Motor neuron (in vitro differentiated cells): ENCODE data around the gene TMED5. TPM values are rescaled to one million over a fixed set of nuclear protein-coding genes. Genes with fewer than 3 reads are reported as not detected.
"Not testable (repeated sequence)": the region's sequence is repeated elsewhere in the genome, so short reads cannot be mapped to it uniquely, and the experiment has no call there.

Source experiments
- ATAC-seq, 8 experiments: fragments of 200-7000 bp; cut with Tn5 transposase; replicated peaks in 6 of 8; 2 replicates each; pipeline ENCODE4 v1.8.0; 2021; ENCODE audit warnings: mild to moderate bottlenecking in 8 of 8, moderate library complexity in 8 of 8
- H3K27ac ChIP-seq, 2 donors: fragments of 250-450 bp; sonication (Bioruptor Pico); 2 replicates each; pipeline ENCODE4 v1.9.0; 2021; ENCODE audit warnings: antibody characterized with exemption in 2 of 2, mild to moderate bottlenecking in 2 of 2, moderate library complexity in 1 of 2
- H3K4me1 ChIP-seq, 2 donors: fragments of 250-450 bp; sonication (Bioruptor Pico); replicated peaks in 1 of 2; 2 replicates each; pipeline ENCODE4 v1.6.1; 2021; ENCODE audit warnings: antibody characterized with exemption in 2 of 2, mild to moderate bottlenecking in 2 of 2, moderate library complexity in 1 of 2
- H3K4me3 ChIP-seq, 5 donors: fragments of 250-450 bp; sonication (Bioruptor Pico); 2 replicates each; pipeline ENCODE4 v1.9.0; 2021; ENCODE audit warnings: antibody characterized with exemption in 5 of 5, mild to moderate bottlenecking in 5 of 5, moderate library complexity in 4 of 5
- WGBS, 10 experiments: fragments of 450-650 bp; shearing (Covaris generic); methylation state at CpG; one replicate each; pipeline ENCODE4 v1.0.0; 2022; 5-methylcytosine and 5-hydroxymethylcytosine counted together
- in situ Hi-C, 9 experiments: fragments of 400-800 bp; cut with MboI; loops; one replicate each; pipeline ENCODE4 v1.15.0; 2021; ENCODE audit warnings: low sequenced_read_pairs in 9 of 9, low pct_unique_long_range_greater_than_20kb in 2 of 9; ENCODE audit not compliant: unreplicated experiment in 9 of 9
- total RNA-seq, 8 experiments: library from RNA; unstranded; fragments of 300-600 nt; gene quantifications; 2 replicates each; pipeline versions ENCODE4 v1.2.3 to v1.2.4, GENCODE V29; 2022

Gene TMED5
- 10 to 100 TPM; 25.4 to 65.2 (median 49.7) TPM for total RNA-seq

DNA sequence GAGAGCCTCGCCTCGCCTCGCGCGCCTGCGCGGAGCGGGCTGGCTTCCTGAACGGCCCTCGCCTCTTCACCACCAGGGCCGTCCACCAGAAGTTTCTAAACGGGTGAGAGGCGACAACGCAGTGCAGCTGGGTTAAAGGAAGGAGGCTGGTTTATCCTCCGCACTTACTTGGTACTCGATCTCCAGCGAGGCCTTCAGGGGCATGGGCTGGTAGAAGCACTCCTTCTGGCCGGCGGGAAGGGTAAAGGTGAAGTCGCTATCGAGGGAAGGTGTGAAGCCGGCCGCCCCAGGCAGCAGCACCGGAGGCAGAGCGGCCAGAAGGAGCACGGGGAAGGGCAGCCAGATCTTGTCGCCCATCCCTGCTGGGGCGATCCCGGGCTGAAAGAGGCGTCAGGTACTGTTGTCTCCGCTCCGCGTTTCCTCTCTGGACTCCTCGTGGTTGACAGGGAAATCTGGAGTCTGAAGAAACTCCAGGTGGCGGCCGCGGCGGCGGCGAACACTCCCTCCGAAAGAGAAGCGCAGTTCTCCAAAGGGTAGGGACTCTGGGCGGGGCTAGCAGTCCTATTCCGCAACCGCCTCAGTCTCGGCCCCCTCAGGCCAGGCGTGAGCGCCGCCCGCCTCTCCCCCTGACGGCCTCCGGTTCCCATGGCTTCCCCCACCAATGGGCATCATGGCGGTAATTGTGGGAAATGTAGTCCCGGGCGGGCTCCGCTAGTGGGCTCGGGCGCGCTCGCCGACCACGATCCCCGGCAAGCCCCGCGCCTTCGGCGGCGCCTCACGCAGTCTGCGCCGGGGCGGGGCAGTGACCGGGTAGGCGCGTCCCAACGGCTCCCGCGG is at the start of gene TMED5:
TSS of gene TMED5 (minus strand) at position 528 of the 837 bp plus-strand sequence. CDS start at position 357, 171 bp downstream.
- peaks cover 0 to 13% of the 10 kb centered on the region in 2 donors for H3K4me1 ChIP-seq
- in situ Hi-C loops = no loop called here
- 0 to 1% (median 0%) methylated on average over 2 to 73 of the region's 78 CpGs; no CpG with 5 or more reads in 2 of the 10 experiments for WGBS, 10 experiments

DNA sequence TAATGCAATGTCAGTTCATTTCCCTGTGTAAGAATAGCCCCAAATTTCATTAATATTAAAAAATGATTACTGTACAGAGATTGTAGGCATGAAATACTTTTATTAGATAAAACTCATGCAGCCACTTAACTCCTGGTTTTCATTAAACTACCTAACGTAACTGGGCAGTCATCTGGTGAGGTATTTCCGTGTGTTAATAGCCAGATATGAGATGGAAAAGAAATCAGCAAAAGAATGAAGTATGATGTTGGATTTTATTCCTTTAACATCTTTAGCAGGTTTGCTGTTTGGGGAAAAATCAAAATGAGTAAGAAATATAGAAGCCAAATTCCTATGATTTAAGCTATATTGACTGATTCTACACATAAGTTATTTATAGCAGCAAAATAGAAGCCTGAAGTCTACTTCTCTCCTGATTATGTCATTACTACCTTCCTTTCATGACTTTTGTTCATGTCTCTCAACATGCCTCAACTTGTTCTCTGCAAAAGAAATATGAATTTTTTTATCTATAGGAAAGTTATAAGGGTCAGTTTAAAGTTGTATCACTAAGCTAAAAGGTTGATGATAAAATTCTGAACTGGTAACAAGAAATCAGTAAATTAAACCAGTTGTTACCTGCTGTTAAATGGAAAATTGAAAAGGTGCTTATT is 42.9 kb upstream of the TMED5 start:
- ATAC-seq = no peak
- in situ Hi-C loops = no loop called here
- no peak overlapping the region for H3K27ac ChIP-seq
- no peak overlapping the region for H3K4me3 ChIP-seq
- H3K4me1 ChIP-seq = no peaks in the 10 kb centered on the region
- WGBS, 10 experiments = 88 to 100% (median 94%) methylated on average over 2 of the region's 2 CpGs; no CpG with 5 or more reads in 2 of the 10 experiments

More for the DNA sequence above, at the start of gene TMED5:
- ATAC-seq = peak; percentile 84 to 94 (median 93)
- Histone ChIP-seq H3K4me3 (peak within 1 kb of the TSS; percentile 55 to 82 (median 70)), H3K27ac (peak within 1 kb of the TSS; percentile 45 to 78)

DNA sequence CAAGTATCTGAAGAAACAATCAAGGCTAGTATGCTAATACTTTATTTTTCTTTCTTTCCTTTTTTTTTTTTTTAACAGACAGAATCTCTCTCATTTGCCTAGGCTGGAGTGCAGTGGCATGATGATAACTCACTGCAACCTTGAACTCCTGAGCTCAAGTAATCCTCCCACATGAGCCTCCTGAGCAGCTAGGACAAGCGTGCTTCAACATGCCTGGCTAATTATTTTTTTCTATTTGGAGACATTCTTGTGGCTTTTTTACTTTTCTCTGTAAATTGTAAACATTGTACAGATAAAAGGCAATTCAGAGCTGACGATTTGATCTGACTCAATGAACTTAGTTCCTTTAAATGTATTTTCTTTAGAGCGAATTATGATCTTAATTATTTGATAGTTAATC is 41.7 kb upstream of the TMED5 start:
- ATAC-seq = no peak
- in situ Hi-C loops = no loop called here
- WGBS, 10 experiments = 86 to 100% (median 97%) methylated on average over 2 to 3 of the region's 3 CpGs

DNA sequence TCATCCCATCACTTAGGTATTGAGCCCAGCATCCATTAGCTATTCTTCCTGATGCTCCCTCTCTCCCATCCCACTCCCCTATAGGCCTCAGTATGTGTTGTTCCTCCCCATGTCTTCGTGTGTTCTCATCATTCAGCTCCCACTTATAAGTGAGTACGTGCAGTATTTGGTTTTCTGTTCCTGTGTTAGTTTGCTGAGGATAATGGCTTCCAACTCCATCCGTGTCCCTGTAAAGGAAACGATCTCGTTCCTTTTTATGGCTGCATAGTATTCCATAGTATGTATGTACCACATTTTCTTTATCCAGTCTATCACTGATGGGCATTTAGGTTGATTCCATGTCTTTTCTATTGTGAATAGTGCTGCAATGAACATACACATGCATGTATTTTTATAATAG is 40.5 kb upstream of the TMED5 start:
- 72 to 100% (median 93%) methylated on average over 1 to 5 of the region's 5 CpGs; no CpG with 5 or more reads in 4 of the 10 experiments for WGBS, 10 experiments
- in situ Hi-C loops, H3K4me1 ChIP-seq, ATAC-seq, H3K27ac ChIP-seq, H3K4me3 ChIP-seq: not testable (repeated sequence)

More for the DNA sequence above, 41.7 kb upstream of the TMED5 start:
- Histone ChIP-seq H3K4me1 (no peaks in the 10 kb centered on the region), H3K4me3 (no peak overlapping the region), H3K27ac (no peak overlapping the region)

DNA sequence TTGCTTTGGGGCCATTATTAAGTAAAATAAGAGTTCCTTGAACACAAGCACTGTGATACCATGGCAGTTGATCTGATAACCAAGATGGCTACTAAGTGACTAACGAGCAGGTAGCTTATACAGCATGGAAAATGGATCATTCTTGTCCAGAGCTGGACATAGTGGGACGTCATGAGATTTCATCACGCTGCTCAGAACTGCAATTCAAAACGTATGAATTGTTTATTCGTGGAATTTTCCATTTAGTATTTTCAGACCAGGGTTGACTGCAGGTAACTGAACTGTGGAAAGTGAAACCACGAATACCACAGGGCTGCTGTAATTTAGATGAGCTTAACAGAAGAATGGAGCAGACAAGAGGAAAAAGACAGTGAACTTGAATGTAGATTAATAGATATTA is 39.2 kb upstream of the TMED5 start:
- peak in 2 of 8 experiments; percentile 32 to 43 for ATAC-seq
- in situ Hi-C loops = no loop called here
- no peaks in the 10 kb centered on the region for H3K4me1 ChIP-seq
- 54 to 100% (median 94%) methylated on average over 3 to 6 of the region's 6 CpGs for WGBS, 10 experiments
- no peak overlapping the region for H3K27ac ChIP-seq
- no peak overlapping the region for H3K4me3 ChIP-seq

DNA sequence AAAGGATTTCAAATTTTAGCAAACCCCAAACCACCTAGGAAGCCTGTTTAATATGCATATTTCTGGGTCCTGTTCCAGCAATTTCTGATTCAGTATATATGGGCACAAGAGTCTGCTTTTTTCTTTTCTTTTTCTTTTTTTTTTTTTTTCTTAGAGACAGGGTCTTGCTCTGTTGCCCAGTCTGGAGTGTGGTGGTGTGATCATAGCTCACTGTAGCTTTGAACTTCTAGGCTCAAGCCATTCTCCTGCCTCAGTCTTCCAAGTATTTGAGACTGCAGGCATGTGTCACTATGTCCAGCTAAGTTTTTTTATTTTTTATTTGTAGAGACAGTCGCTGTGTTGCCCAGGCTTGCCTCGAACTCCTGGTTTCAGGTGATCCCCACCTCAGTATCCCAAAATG is 35.1 kb upstream of the TMED5 start:
- ATAC-seq = no peak
- WGBS, 10 experiments = 80 to 100% (median 95%) methylated on average over 1 to 2 of the region's 2 CpGs
- H3K27ac ChIP-seq = no peak overlapping the region
- in situ Hi-C loops = no loop called here
- no peaks in the 10 kb centered on the region for H3K4me1 ChIP-seq
- H3K4me3 ChIP-seq = no peak overlapping the region

DNA sequence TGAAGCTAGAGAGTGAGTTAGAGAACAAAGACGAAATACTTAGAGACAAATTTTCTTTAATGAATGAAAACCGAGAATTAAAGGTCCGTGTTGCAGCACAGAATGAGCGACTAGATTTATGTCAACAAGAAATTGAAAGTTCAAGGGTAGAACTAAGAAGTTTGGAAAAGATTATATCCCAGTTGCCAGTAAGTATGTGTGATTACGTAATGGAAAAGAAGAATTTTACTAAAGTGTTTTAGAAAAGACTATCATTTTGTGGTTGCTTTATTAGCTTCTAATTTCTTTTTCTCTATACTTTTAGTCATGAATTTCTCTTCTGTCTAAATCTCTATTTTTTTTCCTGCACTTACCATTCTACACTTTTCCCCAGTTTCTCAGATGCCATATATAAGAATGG is 27.0 kb upstream of the TMED5 start:
- Histone ChIP-seq H3K4me3 (no peak overlapping the region), H3K4me1 (no peaks in the 10 kb centered on the region), H3K27ac (no peak overlapping the region)
- ATAC-seq = no peak
- in situ Hi-C loops = no loop called here
- WGBS, 10 experiments = 79 to 97% (median 95%) methylated on average over 5 of the region's 5 CpGs

DNA sequence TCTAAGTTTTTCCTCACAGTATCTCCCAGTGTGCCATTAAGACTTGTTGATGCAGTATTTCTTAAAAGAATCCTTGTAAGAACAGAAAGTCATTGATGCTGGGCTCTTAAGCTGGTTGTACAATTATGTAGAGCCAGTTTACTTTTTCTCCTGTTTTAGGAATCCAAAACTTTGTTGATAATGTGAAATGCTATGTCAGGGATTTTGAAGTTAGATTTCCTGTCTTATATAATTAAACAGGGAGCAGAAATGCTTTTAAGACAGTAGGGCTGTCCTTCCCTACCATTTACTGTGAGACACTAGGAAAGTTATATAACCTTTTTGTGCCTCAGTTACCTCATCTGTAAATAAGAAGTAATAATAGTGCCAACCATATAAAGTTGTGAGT is 26.3 kb upstream of the TMED5 start:
- in situ Hi-C loops = no loop called here
- no peak for ATAC-seq
- Histone ChIP-seq H3K27ac (no peak overlapping the region), H3K4me1 (no peaks in the 10 kb centered on the region), H3K4me3 (no peak overlapping the region)

DNA sequence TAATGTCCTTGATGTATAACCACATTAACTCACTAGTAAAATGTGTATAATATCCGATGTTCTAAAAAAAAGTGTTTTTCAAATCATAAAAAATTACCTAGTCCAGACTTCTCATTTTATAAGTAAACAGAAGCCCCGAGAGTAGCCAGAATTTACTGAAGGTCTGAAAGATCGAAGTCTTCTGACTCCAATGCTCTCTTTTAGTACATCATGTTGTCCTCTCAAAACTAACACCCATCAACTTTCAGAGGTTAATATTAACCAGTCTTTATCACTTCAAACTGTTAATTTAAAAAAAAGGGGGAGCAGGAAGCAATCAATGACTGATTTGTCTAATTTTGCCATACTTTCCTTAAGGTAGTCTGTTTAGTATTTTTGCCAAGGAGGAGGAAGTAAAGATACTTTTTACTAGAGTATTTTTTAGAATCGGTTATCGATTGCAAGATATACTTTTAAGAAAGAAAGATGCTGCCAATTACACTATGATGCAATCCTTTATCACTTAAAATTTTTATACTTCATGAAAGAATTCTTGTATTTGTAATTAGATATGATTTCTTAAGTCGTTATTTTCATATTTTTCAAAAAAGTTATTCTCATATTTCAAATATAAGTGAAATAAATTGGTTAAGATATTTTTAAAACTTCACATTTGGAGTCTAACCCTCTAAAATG is 25.8 kb upstream of the TMED5 start:
- 88 to 98% (median 96%) methylated on average over 5 to 6 of the region's 6 CpGs for WGBS, 10 experiments
- Histone ChIP-seq H3K27ac (no peak overlapping the region), H3K4me3 (no peak overlapping the region), H3K4me1 (no peaks in the 10 kb centered on the region)
- no peak for ATAC-seq
- in situ Hi-C loops = no loop called here

DNA sequence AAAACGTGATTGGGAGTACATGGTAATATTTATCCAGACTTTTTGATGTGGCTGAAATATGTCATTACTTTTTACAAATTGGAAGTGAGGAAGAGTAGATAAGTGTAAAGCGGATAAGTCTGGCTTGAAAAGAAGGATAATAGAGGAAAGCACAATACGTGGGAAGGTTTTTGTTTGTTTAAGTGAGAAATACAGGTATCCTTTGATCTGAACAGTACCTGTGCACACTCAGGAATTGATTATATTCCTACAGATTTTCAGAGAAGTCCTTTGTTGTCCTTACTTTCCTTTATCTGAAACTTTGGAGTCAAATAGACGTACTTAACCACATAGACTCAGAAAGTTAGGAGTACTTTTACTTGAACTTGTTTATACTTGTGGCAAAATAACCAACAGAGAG is 20.5 kb upstream of the TMED5 start:
- H3K4me3 ChIP-seq = no peak overlapping the region
- no peak for ATAC-seq
- no peaks in the 10 kb centered on the region for H3K4me1 ChIP-seq
- H3K27ac ChIP-seq = no peak overlapping the region
- in situ Hi-C loops = no loop called here
- WGBS, 10 experiments = 86 to 100% (median 95%) methylated on average over 3 to 4 of the region's 4 CpGs

DNA sequence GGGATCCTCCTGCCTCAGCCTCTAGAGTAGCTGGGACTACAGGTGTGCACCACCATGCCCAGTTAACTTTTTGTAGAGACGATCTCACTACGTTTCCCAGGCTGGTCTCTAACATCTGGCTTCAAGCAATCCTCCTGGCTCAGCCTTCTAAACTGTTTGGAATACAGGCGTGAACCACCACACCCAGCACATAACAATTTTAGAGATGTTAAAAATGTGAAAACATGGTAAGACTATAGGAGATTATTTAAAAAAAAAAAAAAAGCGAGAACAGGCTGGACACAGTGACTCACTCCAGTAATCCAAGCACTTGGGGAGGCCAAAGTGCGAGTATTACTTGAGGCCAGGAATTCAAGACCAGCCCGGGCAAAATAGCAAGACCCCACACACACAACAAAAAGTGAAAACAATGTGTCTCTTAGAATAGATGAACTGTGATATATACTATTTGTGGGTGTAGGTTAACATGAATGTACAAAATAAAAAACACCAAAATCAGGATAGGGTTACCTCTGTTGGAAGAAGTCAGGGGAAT is 19.9 kb upstream of the TMED5 start:
- in situ Hi-C loops = no loop called here
- Histone ChIP-seq H3K27ac (no peak overlapping the region), H3K4me3 (no peak overlapping the region), H3K4me1 (no peaks in the 10 kb centered on the region)
- WGBS, 10 experiments = 51 to 100% (median 92%) methylated on average over 3 to 6 of the region's 6 CpGs; no CpG with 5 or more reads in 1 of the 10 experiments
- ATAC-seq = peak in 1 of 8 experiments; percentile 72

DNA sequence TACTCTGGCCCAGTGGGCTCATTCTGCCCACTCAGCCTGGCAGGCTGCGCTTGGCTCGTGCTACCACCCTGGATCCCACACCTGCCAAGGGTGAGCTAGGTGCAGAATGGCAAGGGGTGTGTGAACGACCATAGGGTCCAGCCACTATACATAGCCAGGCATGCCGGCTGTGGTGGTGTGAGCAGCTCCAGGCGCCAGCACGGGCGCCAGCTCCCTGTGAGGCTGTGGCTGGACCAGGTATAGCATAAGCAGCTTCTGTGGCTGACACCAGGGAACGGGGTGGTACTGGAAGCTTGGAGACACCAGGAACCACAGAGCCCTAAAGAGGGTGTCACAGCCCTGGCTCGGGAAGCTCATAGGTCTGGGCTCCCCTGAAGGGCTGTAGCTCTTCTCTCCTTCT is 18.9 kb upstream of the TMED5 start:
- in situ Hi-C loops = no loop called here
- ATAC-seq = peak in 1 of 8 experiments; percentile 13
- WGBS, 10 experiments = 96 to 100% (median 100%) methylated on average over 1 to 7 of the region's 9 CpGs; no CpG with 5 or more reads in 4 of the 10 experiments
- Histone ChIP-seq H3K27ac (no peak overlapping the region), H3K4me1 (no peaks in the 10 kb centered on the region), H3K4me3 (no peak overlapping the region)

DNA sequence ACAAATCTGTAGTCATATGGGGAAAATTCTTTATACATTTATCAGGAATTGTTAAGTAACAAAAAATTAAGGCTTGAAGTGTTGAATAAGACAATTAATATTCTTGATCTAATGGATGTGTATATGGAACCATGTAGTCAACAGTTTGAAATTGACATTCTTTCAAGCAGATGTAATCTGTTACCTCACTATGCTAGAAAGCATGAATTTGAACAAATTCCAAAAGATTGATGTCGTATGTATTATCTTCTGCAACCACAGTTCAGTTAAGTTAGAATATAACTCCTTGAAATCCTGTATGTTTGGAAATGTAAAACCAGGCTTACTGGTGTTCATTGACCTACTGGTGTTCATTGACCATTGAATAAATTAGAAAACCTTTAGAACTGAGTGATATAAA is 16.4 kb upstream of the TMED5 start:
- ATAC-seq = peak in 1 of 8 experiments; percentile 24
- in situ Hi-C loops = no loop called here
- WGBS, 10 experiments = 33 to 100% (median 100%) methylated on average over 1 of the region's 1 CpG; no CpG with 5 or more reads in 2 of the 10 experiments

More for the DNA sequence above, 16.4 kb upstream of the TMED5 start:
- Histone ChIP-seq H3K27ac (no peak overlapping the region), H3K4me1 (no peaks in the 10 kb centered on the region), H3K4me3 (no peak overlapping the region)
